Gastroesophageal sphincter (tissue), 3 donors: ENCODE results near the gene SST.

Source experiments
- POLR2AphosphoS5 ChIP-seq: sonication (generic); formaldehyde crosslinking; IDR thresholded peaks from one replicate; pipeline ENCODE4 v1.6.1; 2017; ENCODE audit warnings: antibody characterized with exemption
- TF ChIP-seq, protein P1 (sequence below), 4 experiments: fragments of 200-600 bp in 2 of 4; fragments of 450-650 bp in 2 of 4; sonication (generic) in 1 of 4; IDR thresholded peaks; one replicate each; pipeline ENCODE4 v1.5.1; 2017 to 2019; ENCODE audit warnings: antibody characterized with exemption in 4 of 4, mild to moderate bottlenecking in 2 of 4, moderate library complexity in 2 of 4

GRCh38 chr3:187623285-187623814 lies 46.8 kb downstream of the SST start:
- TF ChIP-seq, protein P1, sequence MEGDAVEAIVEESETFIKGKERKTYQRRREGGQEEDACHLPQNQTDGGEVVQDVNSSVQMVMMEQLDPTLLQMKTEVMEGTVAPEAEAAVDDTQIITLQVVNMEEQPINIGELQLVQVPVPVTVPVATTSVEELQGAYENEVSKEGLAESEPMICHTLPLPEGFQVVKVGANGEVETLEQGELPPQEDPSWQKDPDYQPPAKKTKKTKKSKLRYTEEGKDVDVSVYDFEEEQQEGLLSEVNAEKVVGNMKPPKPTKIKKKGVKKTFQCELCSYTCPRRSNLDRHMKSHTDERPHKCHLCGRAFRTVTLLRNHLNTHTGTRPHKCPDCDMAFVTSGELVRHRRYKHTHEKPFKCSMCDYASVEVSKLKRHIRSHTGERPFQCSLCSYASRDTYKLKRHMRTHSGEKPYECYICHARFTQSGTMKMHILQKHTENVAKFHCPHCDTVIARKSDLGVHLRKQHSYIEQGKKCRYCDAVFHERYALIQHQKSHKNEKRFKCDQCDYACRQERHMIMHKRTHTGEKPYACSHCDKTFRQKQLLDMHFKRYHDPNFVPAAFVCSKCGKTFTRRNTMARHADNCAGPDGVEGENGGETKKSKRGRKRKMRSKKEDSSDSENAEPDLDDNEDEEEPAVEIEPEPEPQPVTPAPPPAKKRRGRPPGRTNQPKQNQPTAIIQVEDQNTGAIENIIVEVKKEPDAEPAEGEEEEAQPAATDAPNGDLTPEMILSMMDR (IDR thresholded peaks at IDR 0.05) = no peak
- TF ChIP-seq POLR2AphosphoS5 = no peak
